Upper lobe of right lung (tissue), 1 donor: ENCODE results near the gene GLYR1. TPM values are rescaled to one million over a fixed set of nuclear protein-coding genes. Genes with fewer than 3 reads are reported as not detected.

Experiments used
- ATAC-seq: fragments of 200-7000 bp; cut with Tn5 transposase; one replicate; pipeline ENCODE4 v1.9.1; 2020; ENCODE audit warnings: mild to moderate bottlenecking, moderate library complexity
- DNase-seq: peaks from one replicate; pipeline ENCODE4 v3.0.0-alpha.2; 2020
- H3K27ac ChIP-seq: fragments of 200-600 bp; one replicate; pipeline ENCODE4 v1.8.0; 2022
- H3K27me3 ChIP-seq: fragments of 200-600 bp; one replicate; pipeline ENCODE4 v1.8.0; 2022; ENCODE audit warnings: mild to moderate bottlenecking
- H3K36me3 ChIP-seq: fragments of 200-600 bp; one replicate; pipeline ENCODE4 v1.8.0; 2022
- H3K4me1 ChIP-seq: fragments of 200-600 bp; one replicate; pipeline ENCODE4 v1.8.0; 2022
- H3K4me3 ChIP-seq: fragments of 200-600 bp; one replicate; pipeline ENCODE4 v1.8.0; 2022; ENCODE audit warnings: mild to moderate bottlenecking
- H3K9me3 ChIP-seq: fragments of 200-600 bp; one replicate; pipeline ENCODE4 v1.8.0; 2022
- intact Hi-C: fragments of 100-400 bp; cut with DNase I; formaldehyde crosslinking; loops from one replicate; pipeline ENCODE4 v1.11.0; 2022
- total RNA-seq: library from RNA; stranded (reverse); fragmentation: NEBNext Ultra II Directional; extraction: Animal tissue kit (Norgen Biotek cat#: 25700); gene quantifications from one replicate; pipeline ENCODE4 v1.2.1, GENCODE V29; 2021
- TF ChIP-seq, protein P1 (sequence below): fragments of 200-600 bp; IDR thresholded peaks from one replicate; pipeline ENCODE4 v1.8.0; 2022; ENCODE audit warnings: antibody characterized with exemption
- donor health status: DM: no; HTN: yes; CAD: no; lungs with severe emphysema.

The GLYR1 gene
- total RNA-seq, 1 donor from 2014 or later, result 85.7 TPM

DNA sequence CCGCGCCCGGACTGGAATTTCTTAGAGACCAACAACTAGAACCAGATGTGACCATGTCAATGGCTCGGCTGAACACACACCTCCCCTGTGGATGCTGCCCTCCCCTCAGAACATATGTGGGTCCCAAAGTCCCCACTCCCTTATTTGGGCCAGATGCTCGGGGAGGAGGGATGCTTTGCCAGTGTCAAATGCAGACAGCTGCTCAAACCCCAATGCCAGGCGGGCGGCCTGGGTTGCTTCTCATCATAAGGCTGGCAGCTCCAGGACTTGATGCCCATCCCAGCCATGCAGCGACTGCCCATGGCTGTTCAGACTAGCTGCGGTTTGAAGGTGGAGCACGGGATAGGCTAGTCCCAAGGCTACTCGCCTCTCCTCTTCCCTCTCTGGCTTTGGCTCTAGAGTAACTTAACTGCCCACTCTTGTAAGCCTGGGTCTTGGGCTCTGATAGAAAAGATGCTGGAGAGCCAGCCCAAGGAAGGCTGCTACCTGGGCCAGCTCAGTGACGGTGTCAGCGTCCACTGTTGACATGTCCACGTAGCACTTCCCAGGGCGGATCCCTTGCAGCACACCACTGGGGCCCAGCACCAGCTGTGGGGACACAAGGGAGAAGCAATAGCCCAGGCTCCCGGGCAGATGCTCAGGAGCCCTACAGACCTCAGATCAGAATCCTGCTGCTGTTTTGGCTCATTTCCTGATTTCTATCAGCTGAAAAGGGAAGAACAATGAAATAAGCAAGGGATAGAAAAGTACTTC, 33.7 kb downstream of the GLYR1 start:
- ATAC-seq (no peak), DNase-seq (no peak)
- no peak overlapping the region for H3K27ac ChIP-seq
- peaks cover 93% of the 10 kb centered on the region for H3K36me3 ChIP-seq
- intact Hi-C loops, result no loop called here
- H3K4me3 ChIP-seq, result no peak overlapping the region
- no peaks in the 10 kb centered on the region for H3K4me1 ChIP-seq
- no peaks in the 10 kb centered on the region for H3K27me3 ChIP-seq
- H3K9me3 ChIP-seq, result no peaks in the 10 kb centered on the region
- TF ChIP-seq, protein P1, sequence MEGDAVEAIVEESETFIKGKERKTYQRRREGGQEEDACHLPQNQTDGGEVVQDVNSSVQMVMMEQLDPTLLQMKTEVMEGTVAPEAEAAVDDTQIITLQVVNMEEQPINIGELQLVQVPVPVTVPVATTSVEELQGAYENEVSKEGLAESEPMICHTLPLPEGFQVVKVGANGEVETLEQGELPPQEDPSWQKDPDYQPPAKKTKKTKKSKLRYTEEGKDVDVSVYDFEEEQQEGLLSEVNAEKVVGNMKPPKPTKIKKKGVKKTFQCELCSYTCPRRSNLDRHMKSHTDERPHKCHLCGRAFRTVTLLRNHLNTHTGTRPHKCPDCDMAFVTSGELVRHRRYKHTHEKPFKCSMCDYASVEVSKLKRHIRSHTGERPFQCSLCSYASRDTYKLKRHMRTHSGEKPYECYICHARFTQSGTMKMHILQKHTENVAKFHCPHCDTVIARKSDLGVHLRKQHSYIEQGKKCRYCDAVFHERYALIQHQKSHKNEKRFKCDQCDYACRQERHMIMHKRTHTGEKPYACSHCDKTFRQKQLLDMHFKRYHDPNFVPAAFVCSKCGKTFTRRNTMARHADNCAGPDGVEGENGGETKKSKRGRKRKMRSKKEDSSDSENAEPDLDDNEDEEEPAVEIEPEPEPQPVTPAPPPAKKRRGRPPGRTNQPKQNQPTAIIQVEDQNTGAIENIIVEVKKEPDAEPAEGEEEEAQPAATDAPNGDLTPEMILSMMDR, result no peak

- TF ChIP-seq, protein P1, result no peak
- H3K4me1 ChIP-seq, result no peaks in the 10 kb centered on the region
- H3K27ac ChIP-seq, result no peak overlapping the region
- ATAC-seq, result peak; percentile 20
- no peaks in the 10 kb centered on the region for H3K9me3 ChIP-seq
- no peaks in the 10 kb centered on the region for H3K27me3 ChIP-seq
- intact Hi-C loops, result no loop called here
- no peak for DNase-seq
- no peak overlapping the region for H3K4me3 ChIP-seq
- peaks cover 97% of the 10 kb centered on the region for H3K36me3 ChIP-seq
Observed at GRCh38 chr16:4811773-4812172, 35.3 kb downstream of the GLYR1 start.

DNA sequence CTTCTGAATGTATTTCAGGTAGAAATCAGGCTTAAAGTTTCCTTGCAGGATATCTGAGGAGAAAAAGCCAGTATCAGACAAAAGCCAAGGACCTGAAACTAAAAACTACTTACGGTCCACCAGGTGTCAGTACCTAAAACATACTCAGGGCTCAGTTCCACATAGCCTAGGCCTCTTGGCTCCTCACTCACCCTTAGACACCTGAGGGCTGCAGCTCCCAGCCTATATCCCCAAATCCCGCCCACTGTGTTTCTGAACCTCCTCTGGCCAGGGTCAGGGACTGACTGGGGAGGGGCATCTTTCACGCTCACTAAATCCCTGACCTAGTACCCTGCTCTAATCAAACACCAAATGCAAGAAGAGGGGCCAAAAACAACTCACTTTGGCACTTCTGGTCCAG, 35.8 kb downstream of the GLYR1 start:
- Histone ChIP-seq H3K4me3 (no peak overlapping the region), H3K9me3 (no peaks in the 10 kb centered on the region), H3K4me1 (no peaks in the 10 kb centered on the region), H3K27ac (no peak overlapping the region), H3K36me3 (peaks cover 97% of the 10 kb centered on the region), H3K27me3 (no peaks in the 10 kb centered on the region)
- intact Hi-C loops, result no loop called here
- DNase-seq (no peak), ATAC-seq (peak; percentile 13)
- TF ChIP-seq, protein P1, result no peak

- TF ChIP-seq, protein P1, result no peak
- intact Hi-C loops, result no loop called here
- H3K4me3 ChIP-seq, result no peak overlapping the region
- no peak for ATAC-seq
- H3K4me1 ChIP-seq, result peaks cover 10% of the 10 kb centered on the region
- no peaks in the 10 kb centered on the region for H3K27me3 ChIP-seq
- H3K9me3 ChIP-seq, result no peaks in the 10 kb centered on the region
- DNase-seq, result no peak
- H3K27ac ChIP-seq, result no peak overlapping the region
- H3K36me3 ChIP-seq, result peaks cover 68% of the 10 kb centered on the region
Observed at GRCh38 chr16:4806280-4806679, 40.8 kb downstream of the GLYR1 start.

- no peak overlapping the region for H3K4me3 ChIP-seq
- TF ChIP-seq, protein P1, result no peak
- no peaks in the 10 kb centered on the region for H3K27me3 ChIP-seq
- no peaks in the 10 kb centered on the region for H3K9me3 ChIP-seq
- ATAC-seq (no peak), DNase-seq (no peak)
- peaks cover 59% of the 10 kb centered on the region for H3K36me3 ChIP-seq
- intact Hi-C loops, result no loop called here
- peaks cover 19% of the 10 kb centered on the region for H3K4me1 ChIP-seq
- no peak overlapping the region for H3K27ac ChIP-seq
Observed at GRCh38 chr16:4805231-4805630, 41.9 kb downstream of the GLYR1 start.
